ENCODE data around the gene ATP6AP1. TPM values are rescaled to one million over a fixed set of nuclear protein-coding genes. Genes with fewer than 3 reads are reported as not detected.

The ATP6AP1 gene
- total RNA-seq, 2 experiments from 2014 or later = 52.3 to 53.2 TPM

DNA sequence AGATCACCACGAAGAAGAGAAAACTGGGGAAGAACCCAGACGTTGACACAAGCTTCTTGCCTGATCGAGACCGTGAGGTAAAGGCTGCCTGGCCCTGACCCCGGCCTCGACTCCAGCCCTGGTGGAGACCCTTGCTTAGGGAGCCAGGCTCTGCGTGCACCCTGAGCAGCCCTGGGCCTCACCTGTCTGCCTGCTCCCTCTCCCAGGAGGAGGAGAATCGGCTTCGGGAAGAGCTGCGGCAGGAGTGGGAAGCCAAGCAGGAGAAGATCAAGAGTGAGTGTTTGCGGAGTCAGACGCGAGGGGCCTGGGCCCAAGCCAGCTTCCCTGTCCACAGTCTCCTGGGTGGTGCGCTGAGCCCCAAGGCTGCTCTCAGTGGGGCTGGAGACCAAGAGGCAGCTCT, 20.0 kb downstream of the ATP6AP1 start:
- peaks cover 15% of the 10 kb centered on the region for H3K4me1 Mint-ChIP-seq
- POLR2A ChIA-PET = no interaction called here
- H3K27me3 Mint-ChIP-seq = no peaks in the 10 kb centered on the region
- no peaks in the 10 kb centered on the region for H3K9me3 Mint-ChIP-seq
- no peak overlapping the region for H3K4me3 Mint-ChIP-seq
- H3K27ac Mint-ChIP-seq = no peak overlapping the region
- H3K36me3 Mint-ChIP-seq (ENCODE audit: low read depth) = peaks cover 23% of the 10 kb centered on the region
- CTCF ChIA-PET = no interaction called here
- DNase-seq = no peak

DNA sequence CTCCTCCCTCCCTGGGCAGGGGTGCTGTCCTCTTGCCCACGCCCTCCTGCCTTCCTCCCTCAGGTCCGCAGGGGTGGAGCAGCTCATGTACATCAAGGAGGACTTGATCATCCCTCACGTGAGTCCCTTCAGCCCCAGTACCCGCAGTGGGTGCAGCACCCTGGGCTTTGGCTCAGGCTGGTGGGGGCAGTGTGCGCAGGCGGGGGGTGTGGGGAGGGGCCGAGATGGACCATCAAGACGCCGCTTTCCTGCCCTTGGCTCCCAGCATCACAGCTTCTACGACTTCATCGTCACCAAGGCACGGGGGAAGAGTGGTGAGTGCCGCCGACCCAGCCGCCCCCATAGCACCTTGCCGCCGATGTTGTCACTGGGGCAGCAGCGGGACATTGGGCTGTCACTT, 21.1 kb downstream of the ATP6AP1 start:
- peaks cover 14% of the 10 kb centered on the region for H3K4me1 Mint-ChIP-seq
- no peak for DNase-seq
- no peaks in the 10 kb centered on the region for H3K27me3 Mint-ChIP-seq
- ChIA-PET POLR2A (interaction anchor here (1.3 kb wide), 1 partner anchor 14 kb away, joined by 3 read pairs; no protein-coding TSS in a partner anchor), CTCF (interaction anchor here (0.7 kb wide), 1 partner anchor 463 kb away, joined by 3 read pairs; no protein-coding TSS in a partner anchor)
- H3K4me3 Mint-ChIP-seq = no peak overlapping the region
- H3K9me3 Mint-ChIP-seq = no peaks in the 10 kb centered on the region
- H3K27ac Mint-ChIP-seq = no peak overlapping the region
- peaks cover 28% of the 10 kb centered on the region for H3K36me3 Mint-ChIP-seq (ENCODE audit: low read depth)

DNA sequence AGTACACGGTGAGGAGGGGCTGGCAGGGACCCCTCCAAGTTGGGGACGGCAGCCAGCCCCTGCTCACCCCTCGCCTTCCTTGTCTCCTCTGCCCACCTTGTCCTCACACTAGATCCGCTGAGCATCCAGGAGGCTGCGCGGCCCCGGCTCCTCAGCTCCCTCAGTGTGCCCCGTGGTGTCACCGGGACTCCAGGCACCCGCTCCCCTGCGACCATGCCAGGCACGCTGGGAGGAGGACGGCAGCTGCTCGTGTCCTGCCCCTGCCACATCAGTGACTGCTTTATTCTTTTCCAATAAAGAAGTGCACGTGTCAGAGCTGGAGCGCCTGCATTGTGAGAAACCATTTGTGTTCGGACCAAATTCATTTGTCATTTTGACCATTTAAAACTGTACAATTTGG, 21.8 kb downstream of the ATP6AP1 start:
- Mint-ChIP-seq H3K4me3 (no peak overlapping the region), H3K9me3 (no peaks in the 10 kb centered on the region), H3K36me3 (ENCODE audit: low read depth) (peaks cover 29% of the 10 kb centered on the region), H3K27me3 (no peaks in the 10 kb centered on the region), H3K4me1 (peaks cover 9% of the 10 kb centered on the region), H3K27ac (no peak overlapping the region)
- no peak for DNase-seq
- CTCF ChIA-PET = no interaction called here
- POLR2A ChIA-PET = interaction anchor here (1.3 kb wide), 1 partner anchor 14 kb away, joined by 3 read pairs; no protein-coding TSS in a partner anchor

DNA sequence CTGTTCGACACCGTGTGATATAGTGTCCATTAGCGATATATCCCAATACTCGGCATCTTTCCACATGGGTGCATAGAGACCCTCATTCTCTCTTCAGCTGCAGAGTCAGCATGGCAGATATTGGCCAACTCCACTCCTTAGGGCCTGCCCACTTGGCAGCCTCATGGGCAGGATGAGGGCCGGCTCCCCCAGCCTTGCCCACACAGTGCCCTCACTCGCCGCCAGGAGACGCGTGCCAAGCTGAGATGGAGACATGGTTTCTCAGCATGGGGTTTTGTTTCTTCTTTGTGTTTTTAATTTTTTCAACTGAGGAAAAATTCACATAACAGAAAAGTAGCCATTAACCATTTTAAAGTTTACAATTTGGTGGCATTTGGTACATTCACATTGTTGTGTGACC, 24.3 kb downstream of the ATP6AP1 start:
- ChIA-PET CTCF (no interaction called here), POLR2A (no interaction called here)
- Mint-ChIP-seq H3K27me3 (no peaks in the 10 kb centered on the region), H3K27ac (no peak overlapping the region), H3K36me3 (ENCODE audit: low read depth) (peaks cover 20% of the 10 kb centered on the region), H3K9me3 (no peaks in the 10 kb centered on the region), H3K4me3 (no peak overlapping the region), H3K4me1 (peaks cover 5% of the 10 kb centered on the region)
- no peak for DNase-seq

DNA sequence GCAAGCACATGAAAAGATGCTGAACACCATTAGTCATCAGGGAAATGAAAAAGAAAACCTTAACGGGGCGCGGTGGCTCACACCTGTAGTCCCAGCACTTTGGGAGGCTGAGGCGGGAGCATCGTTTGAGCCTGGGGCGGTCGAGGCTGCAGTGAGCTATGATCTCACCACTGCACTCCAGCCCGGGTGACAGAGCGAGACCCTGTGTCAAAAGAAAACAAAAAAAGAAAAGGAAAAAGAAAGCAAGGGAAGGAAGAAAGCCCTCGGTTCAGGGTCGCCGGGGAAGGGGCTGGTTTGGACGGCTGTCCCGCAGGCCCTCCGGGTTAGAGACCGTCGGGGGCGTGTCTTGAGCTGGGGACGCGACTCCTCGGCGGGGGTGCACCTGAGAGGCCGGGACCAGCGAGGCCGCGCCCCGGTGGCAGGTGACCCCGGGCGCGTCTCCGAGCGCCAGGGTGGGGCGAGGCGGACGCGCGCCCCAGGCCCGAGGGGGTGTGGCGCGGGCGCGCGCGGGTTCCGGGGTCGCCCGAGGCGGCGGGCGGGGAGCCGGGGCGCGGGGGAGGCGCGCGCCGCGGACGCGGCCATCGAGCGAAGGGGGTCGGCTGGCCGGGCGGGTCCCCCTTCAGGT, 29.1 kb downstream of the ATP6AP1 start:
- H3K4me1 Mint-ChIP-seq = peaks cover 13% of the 10 kb centered on the region
- H3K4me3 Mint-ChIP-seq = peak overlapping the region; percentile 92
- H3K27me3 Mint-ChIP-seq = no peaks in the 10 kb centered on the region
- ChIA-PET CTCF (no interaction called here), POLR2A (interaction anchor here (1.0 to 2.6 kb wide), 6 partner anchors 16 to 84 kb away, joined by 3 to 14 read pairs (median 4); partner anchors contain the start of genes FLNA, RPL10, SLC10A3 and UBL4A)
- DNase-seq = peak; percentile 61
- peak overlapping the region; percentile 88 for H3K27ac Mint-ChIP-seq
- H3K9me3 Mint-ChIP-seq = no peaks in the 10 kb centered on the region
- peaks cover 13% of the 10 kb centered on the region for H3K36me3 Mint-ChIP-seq (ENCODE audit: low read depth)

DNA sequence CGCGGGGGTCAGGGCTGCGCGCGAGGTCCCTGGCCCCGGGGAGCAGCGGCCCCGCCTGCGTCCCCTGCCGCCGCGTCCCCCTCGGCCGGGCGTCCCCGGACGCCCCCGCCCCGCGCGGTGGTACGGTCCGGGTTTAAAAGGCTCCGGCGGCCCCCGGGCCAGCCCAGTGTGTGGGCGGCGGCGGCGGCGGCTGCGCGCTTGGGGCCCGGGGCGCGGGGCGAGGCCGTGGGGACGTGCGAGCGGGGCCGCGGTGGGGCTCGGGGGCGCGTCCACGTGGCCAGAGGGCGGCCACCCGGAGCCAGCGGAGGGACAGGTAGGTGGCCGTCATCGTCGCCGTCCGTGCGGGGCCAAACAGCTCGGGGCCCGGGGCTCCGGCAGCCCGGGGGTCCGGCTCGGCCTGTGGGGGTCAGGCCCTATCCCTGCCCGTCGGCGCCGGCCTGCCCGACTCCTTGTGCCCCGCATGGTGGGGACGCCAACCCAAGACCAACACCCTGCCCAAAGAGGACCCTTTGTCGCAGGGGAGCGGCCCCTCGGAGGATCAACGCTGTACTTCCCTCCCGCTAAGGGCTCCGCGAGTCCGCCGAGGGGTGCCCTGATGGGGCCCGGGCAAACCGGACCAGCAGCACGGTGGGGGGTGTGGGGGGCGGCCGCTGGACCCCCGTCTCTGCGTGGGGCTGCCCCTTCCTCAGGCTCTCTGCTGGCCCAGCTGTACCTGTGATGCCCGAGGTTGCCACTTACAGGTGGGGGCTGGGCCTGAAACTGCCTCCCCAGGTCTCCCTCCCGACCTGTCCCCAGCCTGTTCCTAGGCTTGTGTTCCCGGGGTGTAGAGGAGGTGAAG, 29.9 kb downstream of the ATP6AP1 start, which contains the start of gene PLXNA3:
Gene PLXNA3 (plus strand): TSS at position 166 of the 838 bp plus-strand sequence. CDS start 1,903 bp downstream, outside the sequence.
- peak; percentile 62 for DNase-seq
- no peaks in the 10 kb centered on the region for H3K27me3 Mint-ChIP-seq
- POLR2A ChIA-PET = interaction anchor here (0.9 to 2.6 kb wide), 14 partner anchors 15 to 84 kb away, joined by 3 to 14 read pairs (median 4); partner anchors contain the start of genes FAM50A, FLNA, RPL10 and SLC10A3

DNA sequence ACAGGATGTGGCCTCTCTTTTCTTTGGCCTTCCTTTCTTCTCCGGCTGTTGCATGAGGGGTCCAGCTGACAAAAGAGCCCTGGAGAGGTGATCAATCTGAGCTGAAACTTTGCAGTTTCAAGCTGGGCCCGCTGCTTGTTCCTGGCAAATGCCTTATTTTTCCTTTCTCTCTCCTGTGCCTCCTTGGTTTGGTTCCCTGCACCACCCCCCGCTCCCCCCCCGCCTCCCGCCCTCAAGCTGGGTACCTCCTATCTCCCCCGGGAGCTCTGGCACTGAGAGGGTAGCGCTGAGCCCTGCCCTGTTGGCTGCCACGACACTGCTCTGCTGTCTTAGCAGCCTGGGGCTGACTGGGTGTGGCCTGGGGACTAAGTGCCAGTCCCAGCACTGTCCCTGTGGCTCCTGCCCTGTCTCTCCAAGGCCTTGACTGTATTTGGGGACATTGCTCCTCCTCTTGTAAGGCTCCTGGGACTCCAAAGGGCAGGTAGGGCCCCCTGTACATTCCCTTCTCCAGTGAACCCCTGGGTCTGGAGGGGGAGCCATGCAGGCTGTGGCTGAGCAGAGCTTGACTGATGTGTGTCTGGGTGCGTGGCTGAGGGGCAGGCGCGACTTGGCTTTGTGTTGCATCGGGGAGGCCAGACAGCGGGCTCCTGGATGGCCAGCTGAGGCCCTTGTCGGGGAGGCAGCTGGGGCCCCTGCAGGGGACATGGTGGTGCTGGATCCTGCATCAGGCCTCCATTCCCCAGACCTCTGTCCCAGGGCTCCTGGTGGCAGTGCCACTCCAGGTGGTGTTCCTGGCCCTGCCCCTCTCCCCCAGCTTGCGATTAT, 30.7 kb downstream of the ATP6AP1 start:
- POLR2A ChIA-PET = interaction anchor here (0.9 to 2.6 kb wide), 10 partner anchors 15 to 85 kb away, joined by 3 to 14 read pairs (median 4); partner anchors contain the start of genes FAM50A, FLNA, RPL10 and SLC10A3

More for the DNA sequence above, 29.9 kb downstream of the ATP6AP1 start, which contains the start of gene PLXNA3:
- Mint-ChIP-seq H3K9me3 (no peaks in the 10 kb centered on the region), H3K4me1 (peaks cover 13% of the 10 kb centered on the region), H3K27ac (peak within 1 kb of the TSS; percentile 88), H3K36me3 (ENCODE audit: low read depth) (peaks cover 11% of the 10 kb centered on the region), H3K4me3 (peak within 1 kb of the TSS; percentile 92)
- CTCF ChIA-PET = interaction anchor here (0.6 kb wide), 1 partner anchor 161 kb away, joined by 3 read pairs; no protein-coding TSS in a partner anchor

DNA sequence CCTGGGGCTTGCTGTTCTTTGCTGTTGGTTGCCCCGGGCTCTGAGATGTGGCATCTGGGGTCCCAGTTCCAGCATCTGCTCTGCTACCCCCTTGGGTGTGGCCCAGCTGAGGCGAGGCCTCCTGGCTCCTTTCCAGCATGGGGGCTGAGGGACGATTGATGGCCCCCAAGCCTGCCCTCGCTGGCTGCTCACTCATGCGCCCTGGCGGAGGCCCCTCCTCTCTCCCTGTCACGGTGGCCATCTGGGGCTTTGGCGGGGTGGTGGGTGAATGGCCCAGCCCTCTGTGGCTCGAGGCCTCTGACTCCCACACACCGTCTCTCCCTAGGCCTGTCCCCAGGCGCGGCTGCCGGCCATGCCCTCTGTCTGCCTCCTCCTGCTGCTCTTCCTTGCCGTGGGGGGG, 31.4 kb downstream of the ATP6AP1 start:
- Mint-ChIP-seq H3K36me3 (ENCODE audit: low read depth) (peaks cover 5% of the 10 kb centered on the region), H3K9me3 (no peaks in the 10 kb centered on the region), H3K4me3 (no peak overlapping the region), H3K27me3 (no peaks in the 10 kb centered on the region), H3K4me1 (peaks cover 13% of the 10 kb centered on the region), H3K27ac (no peak overlapping the region)
- CTCF ChIA-PET = interaction anchor here (0.8 kb wide), 1 partner anchor 67 kb away, joined by 3 read pairs; no protein-coding TSS in a partner anchor
- no peak for DNase-seq
- POLR2A ChIA-PET = interaction anchor here (1.4 to 1.9 kb wide), 4 partner anchors 17 to 67 kb away, joined by 4 to 11 read pairs (median 5); partner anchors contain the start of genes RPL10 and UBL4A

More for the DNA sequence above, 30.7 kb downstream of the ATP6AP1 start:
- Mint-ChIP-seq H3K36me3 (ENCODE audit: low read depth) (peaks cover 11% of the 10 kb centered on the region), H3K27ac (peak overlapping the region; percentile 63), H3K4me3 (peak overlapping the region; percentile 79), H3K9me3 (no peaks in the 10 kb centered on the region), H3K27me3 (no peaks in the 10 kb centered on the region), H3K4me1 (peaks cover 13% of the 10 kb centered on the region)
- peak; percentile 28 for DNase-seq
- CTCF ChIA-PET = interaction anchor here (0.6 to 0.8 kb wide), 2 partner anchors 68 to 162 kb away, joined by 3 read pairs; no protein-coding TSS in a partner anchor

DNA sequence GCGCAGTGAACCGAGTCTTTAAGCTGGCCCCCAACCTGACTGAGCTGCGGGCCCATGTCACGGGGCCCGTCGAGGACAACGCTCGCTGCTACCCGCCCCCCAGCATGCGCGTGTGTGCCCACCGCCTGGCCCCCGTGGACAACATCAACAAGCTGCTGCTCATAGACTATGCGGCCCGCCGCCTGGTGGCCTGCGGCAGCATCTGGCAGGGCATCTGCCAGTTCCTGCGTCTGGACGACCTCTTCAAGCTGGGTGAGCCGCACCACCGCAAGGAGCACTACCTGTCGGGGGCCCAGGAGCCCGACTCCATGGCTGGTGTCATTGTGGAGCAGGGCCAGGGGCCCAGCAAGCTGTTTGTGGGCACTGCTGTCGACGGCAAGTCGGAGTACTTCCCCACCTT, 31.8 kb downstream of the ATP6AP1 start:
- Mint-ChIP-seq H3K36me3 (ENCODE audit: low read depth) (peaks cover 5% of the 10 kb centered on the region), H3K27ac (no peak overlapping the region), H3K9me3 (no peaks in the 10 kb centered on the region), H3K4me1 (peaks cover 13% of the 10 kb centered on the region), H3K27me3 (no peaks in the 10 kb centered on the region), H3K4me3 (no peak overlapping the region)
- DNase-seq = no peak
- POLR2A ChIA-PET = no interaction called here
- CTCF ChIA-PET = no interaction called here

DNA sequence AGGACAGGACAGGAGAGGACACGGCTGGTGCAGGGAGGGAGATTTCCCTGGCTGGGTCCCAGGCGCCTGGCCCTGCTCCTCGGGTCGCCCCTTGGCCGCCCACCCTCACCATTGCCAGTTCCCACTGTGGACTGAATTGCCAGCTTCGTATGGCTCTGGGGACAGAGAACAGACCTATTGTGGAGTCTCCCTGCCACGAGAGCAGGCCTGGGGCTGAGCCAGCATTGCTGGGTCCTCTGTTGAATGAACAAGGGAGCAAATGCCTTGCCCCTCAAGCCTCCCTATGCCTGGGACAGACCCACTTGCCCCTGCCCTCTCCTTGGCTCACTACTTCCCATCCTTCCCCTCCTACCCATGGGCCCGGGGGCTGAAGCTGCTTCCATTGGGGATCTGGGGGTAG, 33.9 kb downstream of the ATP6AP1 start:
- Mint-ChIP-seq H3K36me3 (ENCODE audit: low read depth) (peaks cover 5% of the 10 kb centered on the region), H3K27ac (no peak overlapping the region), H3K27me3 (no peaks in the 10 kb centered on the region), H3K4me1 (peaks cover 9% of the 10 kb centered on the region), H3K9me3 (no peaks in the 10 kb centered on the region), H3K4me3 (no peak overlapping the region)
- DNase-seq = no peak
- ChIA-PET CTCF (no interaction called here), POLR2A (no interaction called here)

DNA sequence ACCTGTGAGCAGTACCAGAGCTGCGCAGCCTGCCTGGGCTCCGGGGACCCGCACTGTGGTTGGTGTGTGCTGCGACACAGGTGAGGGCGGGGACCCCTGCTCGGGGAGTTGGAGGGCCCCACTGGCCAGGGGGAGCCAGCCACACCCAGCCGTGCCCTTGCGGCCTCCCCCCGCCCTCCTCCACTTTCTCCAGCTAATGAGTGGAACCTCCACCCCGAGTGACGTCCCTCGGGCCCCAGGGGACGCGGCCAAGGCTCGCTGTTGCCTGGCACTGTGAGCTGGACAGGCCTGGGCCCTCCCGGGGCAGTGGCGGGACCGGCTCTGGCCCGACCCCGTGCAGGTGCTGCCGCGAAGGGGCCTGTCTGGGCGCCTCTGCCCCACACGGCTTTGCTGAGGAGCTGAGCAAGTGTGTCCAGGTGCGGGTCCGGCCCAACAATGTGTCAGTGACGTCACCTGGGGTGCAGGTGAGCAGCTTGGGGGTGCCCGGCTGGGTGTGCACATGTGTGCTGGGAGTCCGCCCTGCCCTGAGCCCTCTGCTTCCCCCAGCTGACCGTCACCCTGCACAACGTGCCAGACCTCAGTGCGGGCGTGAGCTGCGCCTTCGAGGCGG, 35.2 kb downstream of the ATP6AP1 start:
- H3K27ac Mint-ChIP-seq = no peak overlapping the region
- peaks cover 6% of the 10 kb centered on the region for H3K36me3 Mint-ChIP-seq (ENCODE audit: low read depth)
- no peak for DNase-seq
- no peaks in the 10 kb centered on the region for H3K27me3 Mint-ChIP-seq
- no peak overlapping the region for H3K4me3 Mint-ChIP-seq
- POLR2A ChIA-PET = no interaction called here
- CTCF ChIA-PET = no interaction called here
- H3K4me1 Mint-ChIP-seq = peaks cover 8% of the 10 kb centered on the region
- H3K9me3 Mint-ChIP-seq = no peaks in the 10 kb centered on the region

DNA sequence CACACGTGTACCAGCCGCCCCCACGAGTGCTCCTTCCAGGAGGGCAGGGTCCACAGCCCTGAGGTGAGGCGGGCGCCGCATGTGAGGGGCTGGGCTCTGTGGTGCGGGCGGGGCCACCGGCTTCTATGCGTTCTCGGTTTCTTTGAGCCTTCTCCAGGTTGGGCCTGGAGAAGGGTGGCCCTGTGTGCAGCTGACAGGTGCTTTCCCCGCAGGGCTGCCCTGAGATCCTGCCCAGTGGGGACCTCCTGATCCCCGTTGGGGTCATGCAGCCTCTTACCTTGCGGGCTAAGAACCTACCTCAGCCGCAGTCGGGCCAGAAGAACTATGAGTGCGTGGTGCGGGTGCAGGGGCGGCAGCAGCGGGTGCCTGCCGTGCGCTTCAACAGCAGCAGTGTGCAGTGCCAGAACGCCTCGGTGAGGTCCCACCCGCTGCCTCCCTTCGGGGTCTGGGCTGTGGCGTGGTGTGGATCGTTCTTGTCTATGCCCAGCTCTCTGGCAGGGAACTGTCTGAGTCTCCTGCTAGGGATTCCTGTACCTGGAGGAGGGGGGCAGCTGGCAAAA, 36.4 kb downstream of the ATP6AP1 start:
- ChIA-PET POLR2A (no interaction called here), CTCF (no interaction called here)

More for the DNA sequence above, 36.4 kb downstream of the ATP6AP1 start:
- no peak overlapping the region for H3K4me3 Mint-ChIP-seq
- peaks cover 13% of the 10 kb centered on the region for H3K36me3 Mint-ChIP-seq (ENCODE audit: low read depth)
- no peaks in the 10 kb centered on the region for H3K9me3 Mint-ChIP-seq
- H3K4me1 Mint-ChIP-seq = peaks cover 4% of the 10 kb centered on the region
- H3K27ac Mint-ChIP-seq = no peak overlapping the region
- DNase-seq = no peak
- H3K27me3 Mint-ChIP-seq = no peaks in the 10 kb centered on the region
